ENCODE data around the gene NEMP2. TPM values are rescaled to one million over a fixed set of nuclear protein-coding genes. Genes with fewer than 3 reads are reported as not detected.

Gene NEMP2
- total RNA-seq, 1 experiment from 2014 or later = 12.0 TPM

GRCh38 chr2:190535586-190535985 lies 1.1 kb upstream of the NEMP2 start:
- ChIA-PET CTCF (no interaction called here), POLR2A (no interaction called here)
- DNase-seq (ENCODE audit: low read depth, low spot score) (no peak), ATAC-seq (no peak)
- TF ChIP-seq SIN3A (IDR thresholded peaks at IDR 0.05; ENCODE audit: borderline replicate concordance, insufficient read depth, low read depth, low read length) (no peak), POLR2AphosphoS5 (IDR thresholded peaks at IDR 0.05; ENCODE audit: low read depth, low read length) (no peak), CTCF (IDR thresholded peaks at IDR 0.05) (no peak), REST (IDR thresholded peaks at IDR 0.05; ENCODE audit: insufficient read depth in 1 of 2, low read depth in 2 of 2, low read length in 1 of 2) (no peak), TCF7L2 (IDR thresholded peaks at IDR 0.05; ENCODE audit: low read depth, low read length) (no peak)
- in situ Hi-C loops (cut with HindIII; ENCODE audit: low pct_unique_long_range_greater_than_20kb, low sequenced_read_pairs) (no loop called here), intact Hi-C loops (cut with micrococcal nuclease; ENCODE audit: unreplicated experiment) (loop anchor here (10.0 kb wide), 1 partner anchor 109 kb away; the partner anchor contains the start of gene NAB1)
- no peaks in the 10 kb centered on the region for H3K27me3 ChIP-seq (ENCODE audit: control insufficient read depth, insufficient read depth, low read length)
- H3K4me1 ChIP-seq (ENCODE audit: control insufficient read depth, insufficient read depth, low read length) = peaks cover 11% of the 10 kb centered on the region
- TSS peak; percentile 88 for BruUV-seq (replicated peaks)
- H3K4me3 ChIP-seq (ENCODE audit: low read depth in 2 of 2, low read length in 2 of 2) = peak overlapping the region; percentile 74 to 84
- no peaks in the 10 kb centered on the region for H3K36me3 ChIP-seq (ENCODE audit: control insufficient read depth, insufficient read depth, low read length)
- peak overlapping the region; percentile 99 for H3K27ac ChIP-seq (ENCODE audit: low read length)
- H3K9me3 ChIP-seq (ENCODE audit: control insufficient read depth, insufficient read depth, low read depth, low read length) = peaks cover 6% of the 10 kb centered on the region; the same call in 1 of the 2 replicates

GRCh38 chr2:190535121-190535439 lies 558 bp upstream of the NEMP2 start:
- ATAC-seq (no peak), DNase-seq (ENCODE audit: low read depth, low spot score) (no peak)
- POLR2A ChIA-PET = no interaction called here
- peaks cover 1% of the 10 kb centered on the region; the same call in 1 of the 2 replicates for H3K9me3 ChIP-seq (ENCODE audit: control insufficient read depth, insufficient read depth, low read depth, low read length)
- TF ChIP-seq TCF7L2 (IDR thresholded peaks at IDR 0.05; ENCODE audit: low read depth, low read length) (no peak), REST (IDR thresholded peaks at IDR 0.05; ENCODE audit: insufficient read depth in 1 of 2, low read depth in 2 of 2, low read length in 1 of 2) (no peak), CTCF (IDR thresholded peaks at IDR 0.05) (no peak), POLR2AphosphoS5 (IDR thresholded peaks at IDR 0.05; ENCODE audit: low read depth, low read length) (no peak), SIN3A (IDR thresholded peaks at IDR 0.05; ENCODE audit: borderline replicate concordance, insufficient read depth, low read depth, low read length) (no peak)
- H3K4me3 ChIP-seq (ENCODE audit: low read depth in 2 of 2, low read length in 2 of 2) = peak overlapping the region; percentile 74 to 84
- H3K4me1 ChIP-seq (ENCODE audit: control insufficient read depth, insufficient read depth, low read length) = peaks cover 11% of the 10 kb centered on the region
- in situ Hi-C loops (cut with HindIII; ENCODE audit: low pct_unique_long_range_greater_than_20kb, low sequenced_read_pairs) (no loop called here), intact Hi-C loops (cut with micrococcal nuclease; ENCODE audit: unreplicated experiment) (loop anchor here (10.0 kb wide), 1 partner anchor 110 kb away; the partner anchor contains the start of gene NAB1)
- CTCF ChIA-PET = no interaction called here
- no TSS peak for BruUV-seq (replicated peaks)
- H3K36me3 ChIP-seq (ENCODE audit: control insufficient read depth, insufficient read depth, low read length) = no peaks in the 10 kb centered on the region
- no peaks in the 10 kb centered on the region for H3K27me3 ChIP-seq (ENCODE audit: control insufficient read depth, insufficient read depth, low read length)
- peak overlapping the region; percentile 99 for H3K27ac ChIP-seq (ENCODE audit: low read length)

Measured in Panc1 (cell line).